Stimulated activated naive CD4-positive, alpha-beta T cell treated with Interleukin-2 at 50 U/mL for 16 hours (primary cell): Measurements from ENCODE around the gene PSMC5.
"Not testable (repeated sequence)": the region's sequence is repeated elsewhere in the genome, so short reads cannot be mapped to it uniquely, and the experiment has no call there.

ENCODE experiments used
- DNase-seq: peaks from one replicate; lab custom pipeline; 2025; lab: John Stamatoyannopoulos, UW

PSMC5 gene

DNA sequence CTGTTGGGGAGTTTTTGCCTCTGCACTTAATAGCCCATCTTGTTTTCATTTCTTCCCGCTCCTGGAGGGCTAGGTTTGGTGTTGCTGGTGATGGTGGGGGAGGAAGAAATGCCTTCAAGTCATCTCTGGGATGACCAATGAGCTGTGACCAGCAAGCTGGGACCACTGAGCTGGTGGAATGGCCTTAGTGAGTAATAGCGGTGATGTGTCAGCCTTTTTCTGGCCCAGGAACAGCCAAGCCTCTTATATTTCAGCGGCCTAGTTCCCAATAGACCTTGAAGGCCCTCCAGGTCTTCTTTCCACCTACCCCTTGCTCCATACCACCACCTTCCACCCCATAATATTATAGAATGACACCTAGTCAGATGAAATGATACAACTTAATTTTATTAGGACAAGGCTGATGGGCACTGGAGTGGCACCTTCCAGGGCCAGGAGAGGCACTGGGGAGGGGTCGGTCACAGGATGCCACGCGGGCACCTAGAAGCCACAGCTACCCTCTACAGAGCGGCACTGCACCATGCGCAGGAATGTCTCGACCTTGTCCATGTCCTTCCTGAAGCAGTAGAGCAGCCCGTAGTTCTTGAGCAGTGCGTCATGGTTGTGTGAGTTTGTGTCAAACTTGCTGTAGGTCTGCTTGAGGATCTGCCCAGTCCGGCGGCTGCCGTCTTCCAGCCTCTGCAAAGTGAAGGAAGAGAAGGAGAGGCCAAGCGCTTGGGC lies 44.6 kb downstream of the PSMC5 start:
- not testable (repeated sequence) for DNase-seq

GRCh38 chr17:63873577-63873976 lies 46.3 kb downstream of the PSMC5 start, which contains the start of gene CSH2:
TSS of gene CSH2 (minus strand) at chr17:63873677. CDS start at chr17:63873614, 63 bp downstream.
- DNase-seq = not testable (repeated sequence)

DNA sequence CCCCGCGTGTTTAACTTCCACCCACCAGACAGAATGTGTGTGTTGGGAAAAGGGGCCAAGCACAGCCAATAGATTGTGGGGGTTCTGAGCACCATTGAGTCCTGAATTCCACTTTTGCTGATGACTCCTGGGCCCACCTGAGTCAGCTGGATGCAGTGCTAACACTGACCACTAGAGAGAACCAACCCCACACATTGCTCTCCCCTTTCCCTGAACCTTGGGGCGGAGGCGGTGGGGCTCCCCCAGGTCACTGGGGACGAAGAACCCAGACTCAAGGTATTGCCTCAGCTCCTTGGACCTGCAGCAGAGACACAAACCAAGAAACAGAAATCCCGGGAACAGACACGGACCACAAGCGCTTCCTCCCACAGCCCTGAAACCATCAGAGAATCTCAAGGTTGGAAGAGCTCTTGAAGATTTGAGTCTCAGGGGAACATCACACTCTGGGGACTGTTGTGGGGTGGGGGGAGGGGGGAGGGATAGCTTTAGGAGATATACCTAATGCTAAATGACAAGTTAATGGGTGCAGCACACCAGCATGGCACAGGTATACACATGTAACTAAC lies 46.9 kb downstream of the PSMC5 start:
- DNase-seq = not testable (repeated sequence)

DNA sequence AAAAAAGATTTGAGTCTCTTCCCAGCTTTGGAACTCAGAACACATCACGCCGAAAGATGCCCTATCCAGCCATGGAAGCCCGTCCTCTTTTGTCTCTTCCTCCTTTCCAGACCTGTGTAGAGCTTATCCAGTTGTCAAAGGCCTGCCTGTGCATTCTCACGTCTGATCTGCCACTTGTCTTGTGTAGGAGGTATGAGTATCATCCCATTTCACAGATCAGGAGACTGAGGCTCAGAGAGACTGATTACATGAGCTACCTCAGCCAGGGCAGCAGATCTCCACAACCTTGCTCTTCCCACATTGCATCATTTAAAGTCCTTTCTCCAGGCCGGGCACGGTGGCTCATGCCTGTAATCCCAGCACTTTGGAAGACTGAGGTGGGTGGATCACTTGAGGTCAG lies 47.5 kb downstream of the PSMC5 start:
- not testable (repeated sequence) for DNase-seq

- not testable (repeated sequence) for DNase-seq
These were observed 51.2 kb downstream of the PSMC5 start for GRCh38 chr17:63878413-63878812.

- DNase-seq = no peak
These were observed 53.5 kb downstream of the PSMC5 start for GRCh38 chr17:63880706-63881105.

GRCh38 chr17:63881337-63881736 lies 54.1 kb downstream of the PSMC5 start:
- DNase-seq = not testable (repeated sequence)
